Astrocyte (in vitro differentiated cells and primary cell): Measurements from ENCODE around the gene INKA1.

ENCODE experiments used
- EZH2 ChIP-seq: IDR thresholded peaks from 2 replicates; pipeline ENCODE4 v1.6.1; 2012; ENCODE audit warnings: mild to moderate bottlenecking, low read length, inconsistent platforms; ENCODE audit not compliant: insufficient read depth
- TF ChIP-seq, protein P1 (sequence below): IDR thresholded peaks from 2 replicates; pipeline ENCODE4 v1.5.1; 2011; ENCODE audit warnings: low read depth, mild to moderate bottlenecking, inconsistent platforms, low read length, moderate library complexity; ENCODE audit not compliant: insufficient read depth

- TF ChIP-seq, protein P1, sequence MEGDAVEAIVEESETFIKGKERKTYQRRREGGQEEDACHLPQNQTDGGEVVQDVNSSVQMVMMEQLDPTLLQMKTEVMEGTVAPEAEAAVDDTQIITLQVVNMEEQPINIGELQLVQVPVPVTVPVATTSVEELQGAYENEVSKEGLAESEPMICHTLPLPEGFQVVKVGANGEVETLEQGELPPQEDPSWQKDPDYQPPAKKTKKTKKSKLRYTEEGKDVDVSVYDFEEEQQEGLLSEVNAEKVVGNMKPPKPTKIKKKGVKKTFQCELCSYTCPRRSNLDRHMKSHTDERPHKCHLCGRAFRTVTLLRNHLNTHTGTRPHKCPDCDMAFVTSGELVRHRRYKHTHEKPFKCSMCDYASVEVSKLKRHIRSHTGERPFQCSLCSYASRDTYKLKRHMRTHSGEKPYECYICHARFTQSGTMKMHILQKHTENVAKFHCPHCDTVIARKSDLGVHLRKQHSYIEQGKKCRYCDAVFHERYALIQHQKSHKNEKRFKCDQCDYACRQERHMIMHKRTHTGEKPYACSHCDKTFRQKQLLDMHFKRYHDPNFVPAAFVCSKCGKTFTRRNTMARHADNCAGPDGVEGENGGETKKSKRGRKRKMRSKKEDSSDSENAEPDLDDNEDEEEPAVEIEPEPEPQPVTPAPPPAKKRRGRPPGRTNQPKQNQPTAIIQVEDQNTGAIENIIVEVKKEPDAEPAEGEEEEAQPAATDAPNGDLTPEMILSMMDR: no peak
- TF ChIP-seq EZH2: no peak
Measured at GRCh38 chr3:49813497-49814174, 10.6 kb downstream of the INKA1 start, which contains the start of gene UBA7.
